K562 (cell line): ENCODE data around the gene PHF21B. TPM values are rescaled to one million over a fixed set of nuclear protein-coding genes. Genes with fewer than 3 reads are reported as not detected.

Experiments used
- ATAC-seq: fragments of 200-7000 bp; cut with Tn5 transposase; 3 replicates; pipeline ENCODE4 v1.9.1; 2020; ENCODE audit warnings: moderate library complexity
- BruUV-seq: library from RNA; stranded (reverse); fragments of 400-500 nt; replicated peaks from 2 replicates; lab custom pipeline; 2021; lab: Mats Ljungman, UMichigan
- CTCF ChIA-PET: fragments of 300-600 bp; formaldehyde crosslinking; extraction: SDS; loops from one replicate; lab custom pipeline; 2021; ENCODE audit warnings: low intra/inter-chr PET ratio; lab: Yijun Ruan, JAX
- POLR2A ChIA-PET: fragments of 300-600, 350-650 bp; sonication (Branson Sonifier 250); formaldehyde crosslinking; extraction: SDS; loops from one replicate; lab custom pipeline; 2021; ENCODE audit warnings: antibody characterized with exemption, inconsistent platforms; lab: Yijun Ruan, JAX
- DNase-seq, 4 experiments: peaks; one replicate each; pipeline versions ENCODE4 v3.0.0 to v3.0.0-alpha.2; 2011 to 2018; ENCODE audit warnings: low spot score in 3 of 4, mixed read lengths in 3 of 4; ENCODE audit errors: extremely low read depth in 1 of 4
- FAIRE-seq: peaks from 2 replicates; lab custom pipeline; 2011; peaks lifted over from hg19 to GRCh38; lab: Jason Lieb, UNC
- H2AFZ ChIP-seq: 2 replicates; pipeline ENCODE4 v1.6.0; 2011; ENCODE audit warnings: low read depth, low read length, control low read depth, inconsistent platforms
- H3K27ac ChIP-seq: fragments of 200-600 bp; 3 replicates; pipeline ENCODE4 v1.8.0; 2011; ENCODE audit warnings: low read depth, mild to moderate bottlenecking, control low read depth, inconsistent platforms, low read length, moderate library complexity, mixed read lengths; ENCODE audit errors: extremely low read depth
- H3K27me3 ChIP-seq, 2 experiments: fragments of 300-600 bp in 1 of 2; 2 replicates in 1 of 2; 3 replicates in 1 of 2; pipeline versions ENCODE4 v1.6.0 to v1.8.0; 2011; ENCODE audit warnings: inconsistent platforms in 2 of 2, low read length in 2 of 2, mild to moderate bottlenecking in 1 of 2, mixed read lengths in 1 of 2, moderate library complexity in 1 of 2; ENCODE audit not compliant: control insufficient read depth in 2 of 2, insufficient read depth in 2 of 2
- H3K36me3 ChIP-seq: fragments of 300-600 bp; 3 replicates; pipeline ENCODE4 v1.8.0; 2011; ENCODE audit warnings: mild to moderate bottlenecking, low read length, inconsistent platforms; ENCODE audit not compliant: control insufficient read depth, insufficient read depth
- H3K4me1 ChIP-seq, 2 experiments: fragments of 200-600 bp in 1 of 2; replicated peaks in 1 of 2; 2 replicates in 1 of 2; 3 replicates in 1 of 2; pipeline versions ENCODE4 v1.5.1 to v1.8.0; 2011; ENCODE audit warnings: inconsistent platforms in 2 of 2, low read length in 2 of 2, mild to moderate bottlenecking in 1 of 2, mixed read lengths in 1 of 2, moderate library complexity in 1 of 2; ENCODE audit not compliant: control insufficient read depth in 2 of 2, insufficient read depth in 2 of 2
- H3K4me2 ChIP-seq: 2 replicates; pipeline ENCODE4 v1.6.1; 2011; ENCODE audit warnings: low read length, control low read depth, inconsistent platforms, mixed read lengths; ENCODE audit not compliant: insufficient read depth
- H3K4me3 ChIP-seq: fragments of 200-600 bp; sonication (generic), shearing (Covaris generic); 2 replicates; pipeline ENCODE4 v1.5.1; 2016; ENCODE audit warnings: control low read depth, inconsistent platforms
- H3K79me2 ChIP-seq: fragments of 200-600 bp; 3 replicates; pipeline ENCODE4 v1.8.0; 2011; ENCODE audit warnings: low read length, inconsistent platforms; ENCODE audit not compliant: control insufficient read depth, insufficient read depth
- H3K9ac ChIP-seq, 2 experiments: 2 replicates each; pipeline versions ENCODE4 v1.6.0 to v1.6.1; 2011; ENCODE audit warnings: low read depth in 2 of 2, low read length in 2 of 2, control low read depth in 1 of 2, inconsistent platforms in 1 of 2, mild to moderate bottlenecking in 1 of 2, mixed read lengths in 1 of 2; ENCODE audit not compliant: insufficient read depth in 1 of 2
- H3K9me1 ChIP-seq: one replicate; pipeline ENCODE4 v1.6.0; 2011; ENCODE audit warnings: inconsistent platforms, mild to moderate bottlenecking, low read length, moderate library complexity; ENCODE audit not compliant: control insufficient read depth, insufficient read depth
- H3K9me3 ChIP-seq: replicated peaks from 2 replicates; pipeline ENCODE4 v1.5.1; 2011; ENCODE audit warnings: low read depth, low read length, inconsistent platforms; ENCODE audit not compliant: control insufficient read depth, insufficient read depth
- H4K20me1 ChIP-seq: replicated peaks from 2 replicates; pipeline ENCODE4 v1.6.1; 2011; ENCODE audit warnings: low read length, inconsistent platforms, mixed read lengths; ENCODE audit not compliant: control insufficient read depth, insufficient read depth
- ERF ChIP-seq: fragments of 450-650 bp; formaldehyde crosslinking; IDR thresholded peaks from 2 replicates; pipeline ENCODE4 v1.4.0; 2020; ENCODE audit warnings: mild to moderate bottlenecking, mixed read lengths
- KDM4B ChIP-seq, 2 experiments: fragments of 450-650 bp in 1 of 2; sonication (generic) in 1 of 2; IDR thresholded peaks; 2 replicates each; pipeline ENCODE4 v1.6.1; 2016 to 2017; ENCODE audit warnings: borderline replicate concordance in 2 of 2, antibody characterized with exemption in 1 of 2, low read depth in 1 of 2, mild to moderate bottlenecking in 1 of 2
- MAFK ChIP-seq: IDR thresholded peaks from 2 replicates; pipeline ENCODE4 v1.6.1; 2011; ENCODE audit warnings: low read length, improper control_type of control experiment
- PRPF4 ChIP-seq: fragments of 200-400 bp; formaldehyde crosslinking; IDR thresholded peaks from one replicate; pipeline ENCODE4 v1.6.1; 2017; ENCODE audit warnings: low read length, low read depth, mild to moderate bottlenecking; ENCODE audit not compliant: insufficient read depth, poor library complexity, severe bottlenecking
- PURB ChIP-seq: sonication (generic); formaldehyde crosslinking; IDR thresholded peaks from 2 replicates; pipeline ENCODE4 v1.9.0; 2021; ENCODE audit warnings: low read depth, mild to moderate bottlenecking, missing genetic modification reagents
- SRSF9 ChIP-seq: fragments of 200-400 bp; formaldehyde crosslinking; IDR thresholded peaks from 2 replicates; pipeline ENCODE4 v1.6.1; 2017; ENCODE audit warnings: low read depth, low read length, borderline replicate concordance
- STAT6 ChIP-seq: sonication (generic); formaldehyde crosslinking; IDR thresholded peaks from 2 replicates; pipeline ENCODE4 v1.8.1; 2023; ENCODE audit warnings: mild to moderate bottlenecking, missing genetic modification reagents
- XRCC3 ChIP-seq: fragments of 450-650 bp; IDR thresholded peaks from 2 replicates; pipeline ENCODE4 v1.6.1; 2017; ENCODE audit warnings: mild to moderate bottlenecking, moderate library complexity
- ZC3H4 ChIP-seq: sonication (generic); formaldehyde crosslinking; IDR thresholded peaks from 2 replicates; pipeline ENCODE4 v1.9.0; 2021; ENCODE audit warnings: missing genetic modification reagents, borderline replicate concordance
- ZFP30 ChIP-seq: fragments of 250-450 bp; sonication (Bioruptor Pico); IDR thresholded peaks from 2 replicates; pipeline ENCODE4 v1.8.0; 2022; ENCODE audit warnings: moderate library complexity, mild to moderate bottlenecking, inconsistent platforms, borderline replicate concordance
- ZNF12 ChIP-seq: sonication (generic); formaldehyde crosslinking; IDR thresholded peaks from 2 replicates; pipeline ENCODE4 v1.4.0; 2020; ENCODE audit warnings: mild to moderate bottlenecking, missing genetic modification reagents
- ZNF408 ChIP-seq: fragments of 250-450 bp; sonication (Bioruptor Pico); IDR thresholded peaks from 2 replicates; pipeline ENCODE4 v1.4.0; 2020; ENCODE audit warnings: low read depth, mild to moderate bottlenecking, moderate library complexity
- WGBS: fragments of 100-300 bp; shearing (Covaris generic); methylation state at CpG from one replicate; pipeline ENCODE4 v1.1.6; 2016; ENCODE audit warnings: low coverage, mixed read lengths; ENCODE audit not compliant: insufficient coverage; ENCODE audit errors: missing lambda C conversion rate; 5-methylcytosine and 5-hydroxymethylcytosine counted together
- in situ Hi-C: fragments of 300-500 bp; cut with MboI; formaldehyde crosslinking; loops from 4 replicates; pipeline ENCODE4 v1.15.0; 2018; ENCODE audit warnings: inconsistent platforms, mixed read lengths
- intact Hi-C: fragments of 100-400 bp; cut with micrococcal nuclease; formaldehyde crosslinking; loops from 2 replicates; pipeline ENCODE4 v1.14.2; 2022
- polyA plus RNA-seq, 8 experiments: library from polyadenylated mRNA; depleted of rRNA in 4 of 8; stranded (reverse) in 5 of 8; unstranded in 3 of 8; fragments of >200 nt; fragmentation: Nextera tagmentation in 2 of 8; fragmentation: Illumina TruSeq in 1 of 8; extraction: Ambion mirVana in 2 of 8; extraction: Trizol in 1 of 8; gene quantifications; 2 replicates each; pipeline versions ENCODE4 v1.2.1 to v1.2.3, GENCODE V29; 2011 to 2014; ENCODE audit warnings: inconsistent platforms in 1 of 8, missing spikeins in 1 of 8
- total RNA-seq, 7 experiments: library from RNA; depleted of rRNA in 6 of 7; stranded (reverse); fragments of >200 nt in 6 of 7; fragmentation: Illumina TruSeq in 2 of 7; extraction: Trizol in 2 of 7; gene quantifications; 2 replicates each; pipeline versions ENCODE4 v1.2.1 to v1.2.3, GENCODE V29; 2011 to 2021; ENCODE audit warnings: low replicate concordance in 1 of 7

PHF21B gene
- total and polyA plus RNA-seq, 9 of the 15 experiments (the other 6 are each of a cell fraction or from before 2014, with no cell fraction given): 0.04 TPM; not detected in 8

GRCh38 chr22:44932493-44932892 lies 77.3 kb downstream of the PHF21B start:
- ATAC-seq (no peak), DNase-seq (no peak), FAIRE-seq (no peak)
- no peak overlapping the region for H3K27ac ChIP-seq
- ChIA-PET POLR2A (no interaction called here), CTCF (no interaction called here)
- 1% methylated on average over 11 of the region's 11 CpGs for WGBS
- intact Hi-C loops: no loop called here
- BruUV-seq: no TSS peak
- H3K9me3 ChIP-seq: no peaks in the 10 kb centered on the region
- no peaks in the 10 kb centered on the region for H3K36me3 ChIP-seq
- no peak overlapping the region for H2AFZ ChIP-seq
- no peaks in the 10 kb centered on the region for H3K79me2 ChIP-seq
- H4K20me1 ChIP-seq: no peaks in the 10 kb centered on the region; the same call in 1 of the 2 replicates
- H3K9ac ChIP-seq: no peak overlapping the region
- no peak for TF ChIP-seq MAFK
- TF ChIP-seq ERF (CRISPR knock-in tag): no peak
- TF ChIP-seq ZNF408 (CRISPR knock-in tag): no peak
- no peak for TF ChIP-seq PURB (CRISPR knock-in tag)
- TF ChIP-seq STAT6 (CRISPR knock-in tag): no peak
- no peak for TF ChIP-seq KDM4B (IDR thresholded peaks at IDR 0.05; ENCODE audit: borderline replicate concordance in 2 of 2, low read depth in 1 of 2)
- TF ChIP-seq ZC3H4: no peak
- TF ChIP-seq ZFP30 (CRISPR knock-in tag): no peak
- TF ChIP-seq XRCC3: no peak
- TF ChIP-seq ZNF12 (CRISPR knock-in tag): no peak
- no peak for TF ChIP-seq SRSF9
- TF ChIP-seq PRPF4: no peak
- H3K9me1 ChIP-seq: no peaks in the 10 kb centered on the region
- H3K4me3 ChIP-seq: no peak overlapping the region
- H3K4me1 ChIP-seq: no peaks in the 10 kb centered on the region
- no peak overlapping the region for H3K4me2 ChIP-seq
- peaks cover 7 to 69% of the 10 kb centered on the region in 2 experiments for H3K27me3 ChIP-seq
- in situ Hi-C loops: no loop called here
